Progenitor cell of endocrine pancreas (in vitro differentiated cells): ENCODE data around the gene NPIPB2. TPM values are rescaled to one million over a fixed set of nuclear protein-coding genes. Genes with fewer than 3 reads are reported as not detected.

Experiments used
- DNase-seq: peaks from one replicate; pipeline ENCODE4 v3.0.0; 2021; ENCODE audit warnings: low spot score; ENCODE audit not compliant: unreplicated experiment
- H3K27ac Mint-ChIP-seq: 2 replicates; pipeline ENCODE4 v1.8.0; 2021; ENCODE audit warnings: mild to moderate bottlenecking, moderate library complexity, mixed read lengths
- H3K27me3 Mint-ChIP-seq: 2 replicates; pipeline ENCODE4 v1.8.0; 2021; ENCODE audit warnings: mixed read lengths
- H3K36me3 Mint-ChIP-seq: 2 replicates; pipeline ENCODE4 v1.8.0; 2022; ENCODE audit warnings: mixed read lengths; ENCODE audit not compliant: insufficient read depth
- H3K4me1 Mint-ChIP-seq: 2 replicates; pipeline ENCODE4 v1.8.0; 2021; ENCODE audit warnings: low read depth, mixed read lengths
- H3K4me3 Mint-ChIP-seq: 2 replicates; pipeline ENCODE4 v1.8.0; 2021; ENCODE audit warnings: low read depth, mild to moderate bottlenecking, moderate library complexity, mixed read lengths
- H3K9me3 Mint-ChIP-seq: 2 replicates; pipeline ENCODE4 v1.8.0; 2021; ENCODE audit warnings: low read depth, mixed read lengths
- total RNA-seq: library from RNA; stranded (reverse); gene quantifications from 2 replicates; pipeline ENCODE4 v1.2.1, GENCODE V29; 2021
- TF ChIP-seq, protein P1 (sequence below): fragments of 200-600 bp; sonication (generic); IDR thresholded peaks from one replicate; pipeline ENCODE4 v1.5.0; 2021; ENCODE audit warnings: antibody characterized with exemption, mild to moderate bottlenecking; ENCODE audit not compliant: unreplicated experiment

NPIPB2 gene
- total RNA-seq, 1 donor from 2014 or later, result 16.6 TPM

DNA sequence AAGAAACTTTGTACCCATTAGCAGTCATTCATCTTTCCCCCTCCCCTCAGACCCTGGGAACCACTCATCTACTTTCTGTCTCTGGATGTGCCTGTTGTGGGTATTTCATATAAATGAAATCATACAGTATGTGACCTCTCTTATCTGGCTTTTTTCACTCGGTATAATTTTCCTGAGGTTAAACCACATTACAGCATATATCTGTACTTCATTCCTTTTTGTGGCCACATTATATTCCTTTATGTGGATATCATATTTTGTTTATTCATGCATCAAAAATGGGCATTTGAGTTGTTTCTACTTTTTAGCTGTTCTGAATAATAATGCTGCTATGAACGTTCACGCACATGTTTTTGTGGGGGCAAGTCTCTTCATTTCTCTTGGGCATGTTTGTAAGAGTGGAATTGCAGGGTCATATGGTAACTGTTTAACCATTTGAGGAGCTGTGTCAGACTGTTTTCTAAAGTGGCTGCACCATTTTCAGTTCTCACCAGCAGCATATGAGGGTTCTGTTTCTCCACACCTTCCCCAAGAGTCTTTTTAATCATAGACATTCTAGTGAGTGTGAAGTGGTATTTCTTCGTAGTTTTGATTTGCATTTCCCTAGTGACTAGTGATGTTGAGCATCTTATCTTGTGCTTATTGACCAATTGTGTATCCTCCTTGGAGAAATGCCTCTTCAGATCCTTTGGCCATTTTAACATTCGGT is 38.4 kb upstream of the NPIPB2 start:
- Mint-ChIP-seq H3K4me1 (peaks cover 24% of the 10 kb centered on the region), H3K9me3 (no peaks in the 10 kb centered on the region), H3K27me3 (no peaks in the 10 kb centered on the region), H3K36me3 (no peaks in the 10 kb centered on the region), H3K27ac (no peak overlapping the region), H3K4me3 (no peak overlapping the region)
- DNase-seq, result no peak
- TF ChIP-seq, protein P1, sequence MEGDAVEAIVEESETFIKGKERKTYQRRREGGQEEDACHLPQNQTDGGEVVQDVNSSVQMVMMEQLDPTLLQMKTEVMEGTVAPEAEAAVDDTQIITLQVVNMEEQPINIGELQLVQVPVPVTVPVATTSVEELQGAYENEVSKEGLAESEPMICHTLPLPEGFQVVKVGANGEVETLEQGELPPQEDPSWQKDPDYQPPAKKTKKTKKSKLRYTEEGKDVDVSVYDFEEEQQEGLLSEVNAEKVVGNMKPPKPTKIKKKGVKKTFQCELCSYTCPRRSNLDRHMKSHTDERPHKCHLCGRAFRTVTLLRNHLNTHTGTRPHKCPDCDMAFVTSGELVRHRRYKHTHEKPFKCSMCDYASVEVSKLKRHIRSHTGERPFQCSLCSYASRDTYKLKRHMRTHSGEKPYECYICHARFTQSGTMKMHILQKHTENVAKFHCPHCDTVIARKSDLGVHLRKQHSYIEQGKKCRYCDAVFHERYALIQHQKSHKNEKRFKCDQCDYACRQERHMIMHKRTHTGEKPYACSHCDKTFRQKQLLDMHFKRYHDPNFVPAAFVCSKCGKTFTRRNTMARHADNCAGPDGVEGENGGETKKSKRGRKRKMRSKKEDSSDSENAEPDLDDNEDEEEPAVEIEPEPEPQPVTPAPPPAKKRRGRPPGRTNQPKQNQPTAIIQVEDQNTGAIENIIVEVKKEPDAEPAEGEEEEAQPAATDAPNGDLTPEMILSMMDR, result no peak

DNA sequence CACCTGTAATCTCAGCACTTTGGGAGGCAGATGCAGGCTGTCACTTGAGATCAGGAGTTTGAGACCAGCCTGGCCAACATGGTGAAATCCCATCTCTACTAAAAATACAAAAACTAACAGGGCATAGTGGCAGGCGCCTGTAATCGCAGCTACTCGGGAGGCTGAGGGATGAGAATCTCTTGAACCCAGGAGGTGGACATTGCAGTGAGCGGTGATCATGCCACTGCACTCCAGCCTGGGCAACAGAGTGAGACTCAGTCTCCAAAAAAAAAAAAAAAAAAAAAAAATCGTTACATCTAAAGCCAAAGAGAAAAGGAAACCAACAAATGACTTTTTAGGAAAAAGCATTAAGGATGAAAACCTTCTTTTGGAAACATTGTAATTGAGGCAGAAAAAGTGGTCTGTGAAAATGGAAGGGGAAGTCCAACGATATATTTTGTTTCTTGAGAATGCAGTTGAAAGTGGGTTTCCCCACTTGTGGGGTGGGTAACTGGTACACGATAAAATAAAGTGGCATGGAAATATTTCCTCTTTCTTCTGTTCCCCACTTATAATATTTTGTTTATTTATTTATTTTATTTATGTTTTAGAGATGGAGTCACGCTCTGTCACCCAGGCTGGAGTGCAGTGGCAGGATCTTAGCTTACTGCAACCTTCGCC is 37.3 kb upstream of the NPIPB2 start:
- Mint-ChIP-seq H3K4me3 (no peak overlapping the region), H3K27ac (no peak overlapping the region), H3K9me3 (no peaks in the 10 kb centered on the region), H3K36me3 (no peaks in the 10 kb centered on the region), H3K4me1 (peaks cover 25% of the 10 kb centered on the region), H3K27me3 (no peaks in the 10 kb centered on the region)
- DNase-seq, result no peak
- TF ChIP-seq, protein P1, result no peak

DNA sequence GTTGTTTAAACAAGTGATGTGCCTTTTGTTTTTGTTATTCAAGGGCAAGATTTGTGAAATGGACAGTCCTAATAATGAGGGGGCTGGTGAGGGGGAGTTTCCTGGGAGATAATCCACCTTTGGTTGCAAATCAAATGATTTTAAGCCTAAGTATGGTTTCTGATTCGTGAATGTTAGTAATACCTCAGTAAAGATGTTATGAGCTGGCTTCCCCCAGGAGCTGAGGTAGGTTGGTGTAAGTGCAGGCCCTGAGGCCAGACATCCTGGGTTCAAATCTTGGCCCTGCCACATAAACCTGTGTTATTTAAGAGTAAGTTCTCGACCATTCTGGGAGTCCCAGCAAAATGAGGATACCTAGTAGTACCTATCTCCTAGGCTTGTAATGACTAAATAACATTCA is 36.2 kb upstream of the NPIPB2 start:
- H3K27ac Mint-ChIP-seq, result no peak overlapping the region

DNA sequence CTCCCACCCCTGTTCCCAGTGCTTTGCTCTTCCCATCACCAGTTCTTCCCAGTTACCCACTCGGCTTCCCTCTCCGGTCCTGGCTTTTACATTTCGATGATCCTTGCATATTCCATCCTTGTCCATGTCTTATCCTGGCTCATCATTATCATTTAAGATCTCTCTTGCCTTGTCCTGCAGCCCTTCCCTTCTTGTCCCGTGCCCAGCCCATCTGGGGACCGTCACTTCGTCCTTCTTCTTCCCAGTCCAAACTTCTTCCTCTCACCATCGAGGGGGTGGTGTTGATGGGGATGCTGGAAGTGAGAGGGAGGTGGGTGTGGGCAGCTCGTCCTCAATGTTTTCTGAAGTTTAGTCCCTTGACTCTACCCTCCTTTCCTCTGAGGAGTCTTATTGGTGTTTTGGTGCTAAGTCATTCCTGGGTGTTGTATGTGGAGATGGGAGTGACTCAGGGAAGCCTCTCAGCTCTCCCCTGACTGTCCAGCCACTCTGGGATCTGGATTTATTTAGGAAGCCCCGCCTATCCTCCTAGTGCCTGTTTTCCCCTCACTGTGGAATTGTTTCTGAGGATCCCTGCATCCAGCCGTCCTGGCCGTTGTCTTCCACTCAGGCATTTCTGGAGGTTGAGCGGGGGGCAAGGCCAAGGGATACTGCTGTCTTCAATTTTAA is 35.7 kb upstream of the NPIPB2 start:
- no peaks in the 10 kb centered on the region for H3K27me3 Mint-ChIP-seq
- no peaks in the 10 kb centered on the region for H3K9me3 Mint-ChIP-seq
- H3K36me3 Mint-ChIP-seq, result peaks cover 2% of the 10 kb centered on the region
- DNase-seq, result no peak
- peaks cover 25% of the 10 kb centered on the region for H3K4me1 Mint-ChIP-seq
- TF ChIP-seq, protein P1, result no peak
- peak overlapping the region; percentile 83 for H3K27ac Mint-ChIP-seq
- peak overlapping the region; percentile 94 for H3K4me3 Mint-ChIP-seq

More for the DNA sequence above, 36.2 kb upstream of the NPIPB2 start:
- H3K4me3 Mint-ChIP-seq, result peak overlapping the region; percentile 94
- H3K4me1 Mint-ChIP-seq, result peaks cover 25% of the 10 kb centered on the region
- TF ChIP-seq, protein P1, result no peak
- H3K9me3 Mint-ChIP-seq, result no peaks in the 10 kb centered on the region
- no peak for DNase-seq
- no peaks in the 10 kb centered on the region for H3K27me3 Mint-ChIP-seq
- peaks cover 2% of the 10 kb centered on the region for H3K36me3 Mint-ChIP-seq

DNA sequence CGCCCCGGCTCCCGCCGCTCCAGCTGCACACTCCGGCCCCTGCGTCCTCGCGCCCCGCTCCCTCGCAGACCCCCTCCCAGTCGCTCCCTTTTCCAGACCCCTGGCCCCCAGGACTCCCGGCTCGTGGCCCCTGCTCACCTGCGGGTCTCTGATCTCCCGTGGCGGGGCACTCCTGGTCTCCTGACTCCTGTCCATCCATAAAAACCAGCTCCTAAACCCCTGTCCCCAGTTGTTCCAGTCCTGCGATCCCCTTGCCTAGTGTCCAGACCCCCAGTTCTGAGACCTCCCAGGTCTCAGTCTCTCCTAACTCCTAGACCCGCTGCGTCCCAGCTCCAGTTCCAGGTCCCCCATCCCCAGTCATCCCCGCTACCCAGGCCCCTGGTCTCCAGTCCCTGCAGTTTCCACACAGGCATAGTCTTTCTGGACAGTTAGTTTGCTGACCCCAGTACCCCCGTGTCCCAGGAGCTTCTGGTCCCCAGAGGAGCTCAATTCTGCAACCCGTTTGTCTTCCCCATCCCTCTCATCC is 35.1 kb upstream of the NPIPB2 start:
- TF ChIP-seq, protein P1, result no peak
- Mint-ChIP-seq H3K9me3 (no peaks in the 10 kb centered on the region), H3K36me3 (peaks cover 2% of the 10 kb centered on the region), H3K27me3 (no peaks in the 10 kb centered on the region), H3K4me1 (peaks cover 22% of the 10 kb centered on the region), H3K27ac (peak overlapping the region; percentile 83), H3K4me3 (peak overlapping the region; percentile 94)
- DNase-seq, result no peak
